Common myeloid progenitor, CD34-positive (primary cell): ENCODE data around the gene MC4R. TPM values are rescaled to one million over a fixed set of nuclear protein-coding genes. Genes with fewer than 3 reads are reported as not detected.
"Not testable (repeated sequence)": the region's sequence is repeated elsewhere in the genome, so short reads cannot be mapped to it uniquely, and the experiment has no call there.

ENCODE experiments used
- CTCF ChIA-PET: fragments of 350-600 bp; sonication (Branson Sonifier 250); formaldehyde crosslinking; loops from one replicate; lab custom pipeline; 2021; ENCODE audit warnings: antibody characterized with exemption; lab: Charles Lee
- POLR2A ChIA-PET: fragments of 350-600 bp; sonication (Branson Sonifier 250); formaldehyde crosslinking; loops from one replicate; lab custom pipeline; 2021; ENCODE audit warnings: antibody characterized with exemption; lab: Charles Lee
- DNase-seq, 3 donors: peaks; one replicate each; pipeline versions ENCODE4 v3.0.0 to v3.0.0-alpha.2; 2013
- H3K27ac ChIP-seq, 2 experiments: 1 replicate in 1 of 2; 2 replicates in 1 of 2; pipeline ENCODE4 v1.7.0; 2013; ENCODE audit warnings: inconsistent platforms in 2 of 2, low read length in 2 of 2, mild to moderate bottlenecking in 2 of 2, low read depth in 1 of 2, moderate library complexity in 1 of 2; ENCODE audit not compliant: severe bottlenecking in 2 of 2, insufficient read depth in 1 of 2, poor library complexity in 1 of 2
- H3K27me3 ChIP-seq, 5 experiments: replicated peaks in 2 of 5; 1 replicate in 3 of 5; 2 replicates in 2 of 5; pipeline versions ENCODE4 v1.6.1 to v1.7.0; 2013; ENCODE audit warnings: low read length in 4 of 5, mild to moderate bottlenecking in 2 of 5, moderate library complexity in 2 of 5, inconsistent platforms in 1 of 5; ENCODE audit not compliant: insufficient read depth in 5 of 5, control insufficient read depth in 4 of 5
- H3K36me3 ChIP-seq, 4 experiments: 1 replicate in 2 of 4; 2 replicates in 2 of 4; pipeline versions ENCODE4 v1.6.1 to v1.7.0; 2013; ENCODE audit warnings: low read length in 3 of 4, control low read depth in 1 of 4, mild to moderate bottlenecking in 1 of 4; ENCODE audit not compliant: control insufficient read depth in 4 of 4, insufficient read depth in 4 of 4
- H3K4me1 ChIP-seq, 4 experiments: 1 replicate in 3 of 4; 2 replicates in 1 of 4; pipeline versions ENCODE4 v1.6.1 to v1.7.1; 2013; ENCODE audit warnings: low read length in 3 of 4, mild to moderate bottlenecking in 3 of 4, control low read depth in 1 of 4, inconsistent platforms in 1 of 4, moderate library complexity in 1 of 4; ENCODE audit not compliant: control insufficient read depth in 4 of 4, insufficient read depth in 4 of 4; ENCODE audit errors: control extremely low read depth in 1 of 4
- H3K4me3 ChIP-seq, 7 experiments: 1 replicate in 4 of 7; 2 replicates in 3 of 7; pipeline versions ENCODE4 v1.5.1 to v1.7.0; 2013; ENCODE audit warnings: mild to moderate bottlenecking in 7 of 7, low read length in 6 of 7, moderate library complexity in 6 of 7, inconsistent platforms in 2 of 7, low read depth in 2 of 7, control low read depth in 1 of 7; ENCODE audit not compliant: insufficient read depth in 4 of 7, control insufficient read depth in 1 of 7; ENCODE audit errors: extremely low read depth in 1 of 7
- H3K9me3 ChIP-seq, 5 experiments: 1 replicate in 4 of 5; 2 replicates in 1 of 5; pipeline versions ENCODE4 v1.6.1 to v1.7.1; 2013; ENCODE audit warnings: low read length in 4 of 5, mild to moderate bottlenecking in 2 of 5, inconsistent platforms in 1 of 5, low read depth in 1 of 5, moderate library complexity in 1 of 5; ENCODE audit not compliant: control insufficient read depth in 4 of 5, insufficient read depth in 2 of 5; ENCODE audit errors: control extremely low read depth in 1 of 5
- WGBS: methylation state at CpG from one replicate; pipeline ENCODE4 v1.1.5; 2013; ENCODE audit not compliant: insufficient coverage; 5-methylcytosine and 5-hydroxymethylcytosine counted together
- polyA plus RNA-seq: library from polyadenylated mRNA; unstranded; fragments of 120-200 nt; gene quantifications from one replicate; pipeline ENCODE4 v1.2.1, GENCODE V29; 2013

MC4R gene
- not detected for polyA plus RNA-seq

DNA sequence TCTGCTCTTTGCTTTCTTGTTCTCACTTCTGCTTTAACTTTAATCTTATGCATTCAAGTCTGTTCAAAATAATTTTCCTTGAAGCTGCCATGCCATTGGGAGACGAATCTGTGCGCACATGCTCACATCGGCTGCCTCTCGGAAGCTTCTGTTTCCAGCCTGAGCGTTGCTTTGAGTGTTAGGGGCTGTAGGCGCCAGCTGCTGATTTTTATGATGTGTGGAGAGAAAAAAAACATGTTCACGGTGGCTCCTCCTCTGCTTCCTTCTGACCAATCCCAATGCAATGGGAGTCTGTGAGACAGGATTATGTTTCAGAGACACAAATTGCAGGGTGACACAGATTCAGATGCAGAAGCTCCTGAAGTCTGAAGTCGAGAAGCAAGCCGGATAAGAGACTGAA, at the start of gene MC4R:
MC4R (minus strand) TSS at position 180 of the 400 bp plus-strand sequence. CDS start 426 bp downstream, outside the sequence.
- Histone ChIP-seq H3K4me1 (peaks cover 0 to 5% (median 0%) of the 10 kb centered on the region in 4 experiments), H3K27ac (no peak within 1 kb of the TSS), H3K9me3 (peaks cover 0 to 1% (median 0%) of the 10 kb centered on the region in 5 experiments), H3K4me3 (peak within 1 kb of the TSS in 4 of 7 experiments; percentile 9 to 61 (median 31)), H3K36me3 (no peaks in the 10 kb centered on the region), H3K27me3 (peaks cover 0 to 2% (median 0%) of the 10 kb centered on the region in 5 experiments)
- WGBS, result 2% methylated on average over 6 of the region's 9 CpGs
- DNase-seq, result peak; percentile 30 to 86 (median 70)
- CTCF ChIA-PET, result interaction anchor here (0.8 to 1.8 kb wide), 2 partner anchors 9 to 13 kb away, joined by 3 to 5 read pairs; no protein-coding TSS in a partner anchor
- POLR2A ChIA-PET, result no interaction called here

DNA sequence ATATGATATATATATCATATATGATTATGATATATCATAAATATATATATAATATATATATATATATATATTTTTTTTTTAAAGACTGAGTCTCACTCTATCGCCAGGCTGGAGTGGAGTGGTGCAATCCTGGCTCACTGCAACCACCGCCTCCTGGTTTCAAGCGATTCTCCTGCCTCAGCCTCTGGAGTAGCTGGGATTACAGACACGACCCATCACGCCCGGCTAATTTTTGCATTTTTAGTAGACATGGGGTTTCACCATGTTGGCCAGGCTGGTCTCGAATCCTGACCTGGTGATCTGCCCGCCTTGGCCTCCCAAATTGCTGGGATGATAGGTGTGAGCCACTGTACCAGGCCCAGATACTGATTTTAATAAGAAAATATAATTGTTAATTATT, 49.7 kb upstream of the MC4R start:
- 98% methylated on average over 7 of the region's 8 CpGs for WGBS
- CTCF ChIA-PET, H3K27me3 ChIP-seq, H3K9me3 ChIP-seq, DNase-seq, H3K27ac ChIP-seq, H3K4me3 ChIP-seq, POLR2A ChIA-PET, H3K36me3 ChIP-seq, H3K4me1 ChIP-seq: not testable (repeated sequence)

DNA sequence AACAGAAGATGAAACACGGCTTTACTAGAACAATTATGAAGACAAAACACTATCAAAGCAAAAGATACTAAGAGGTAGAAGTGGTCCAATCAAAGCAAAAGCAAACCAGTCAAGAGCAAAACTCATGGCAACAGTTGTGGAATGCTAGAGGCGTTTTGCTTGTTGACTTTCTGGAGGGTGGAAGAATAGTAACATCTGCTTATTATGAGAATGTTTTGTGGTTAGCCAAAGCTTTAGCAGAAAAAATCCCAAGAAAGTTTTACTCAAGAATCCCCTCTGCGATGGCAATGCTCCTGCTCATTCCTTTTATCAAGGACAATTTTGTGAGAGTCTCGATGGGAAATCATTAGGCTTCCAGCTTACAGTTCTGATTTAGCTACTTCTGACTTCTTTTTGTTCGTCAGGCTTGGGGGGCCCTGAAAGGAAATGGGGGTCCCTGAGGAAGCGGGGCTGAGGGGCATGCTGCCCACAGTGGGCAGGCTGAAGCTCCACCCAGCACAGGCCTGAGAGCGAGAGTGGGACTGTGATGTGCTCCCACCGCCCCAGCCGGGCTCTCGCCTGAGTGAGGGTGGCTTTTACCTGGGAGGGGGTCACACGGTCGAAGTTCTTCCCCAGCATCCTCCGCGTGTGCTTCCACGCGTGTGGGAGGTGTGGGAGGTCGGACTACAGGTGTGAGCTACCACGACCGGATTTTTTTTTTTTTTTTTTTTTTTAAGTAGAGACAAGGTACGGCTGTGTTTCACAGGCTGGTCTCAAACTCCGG, 49.0 kb upstream of the MC4R start:
- H3K4me3 ChIP-seq, result no peak overlapping the region

DNA sequence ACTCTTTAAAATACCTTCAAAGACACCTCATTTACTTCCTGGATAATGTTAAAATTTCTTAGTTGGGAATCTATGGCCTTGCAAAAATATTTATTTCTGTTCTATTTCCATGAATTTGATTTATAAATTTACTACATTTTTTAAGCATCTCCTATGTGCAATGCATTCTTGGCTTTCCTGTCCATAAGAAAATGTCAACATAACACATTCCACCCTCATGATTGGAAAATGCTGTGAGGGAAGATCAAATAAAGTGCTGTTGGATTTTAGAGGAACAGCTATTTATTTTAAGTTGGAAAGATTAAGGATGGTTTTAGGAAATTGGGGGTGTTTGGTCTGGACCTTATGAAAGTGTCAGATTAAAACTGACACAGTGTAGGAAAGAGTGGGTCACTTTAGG, 45.4 kb upstream of the MC4R start:
- no peak for DNase-seq
- CTCF ChIA-PET, result no interaction called here
- POLR2A ChIA-PET, result no interaction called here

More for the DNA sequence above, 49.0 kb upstream of the MC4R start:
- 96% methylated on average over 4 of the region's 21 CpGs for WGBS
- POLR2A ChIA-PET, result interaction anchor here (0.5 to 0.7 kb wide), 2 partner anchors 135 to 992 kb away, joined by 3 to 4 read pairs; no protein-coding TSS in a partner anchor
- DNase-seq, result no peak
- CTCF ChIA-PET, result no interaction called here
- H3K27ac ChIP-seq, result no peak overlapping the region
- H3K4me1 ChIP-seq, result no peaks in the 10 kb centered on the region
- H3K27me3 ChIP-seq, result no peaks in the 10 kb centered on the region
- no peaks in the 10 kb centered on the region for H3K36me3 ChIP-seq
- no peaks in the 10 kb centered on the region for H3K9me3 ChIP-seq

DNA sequence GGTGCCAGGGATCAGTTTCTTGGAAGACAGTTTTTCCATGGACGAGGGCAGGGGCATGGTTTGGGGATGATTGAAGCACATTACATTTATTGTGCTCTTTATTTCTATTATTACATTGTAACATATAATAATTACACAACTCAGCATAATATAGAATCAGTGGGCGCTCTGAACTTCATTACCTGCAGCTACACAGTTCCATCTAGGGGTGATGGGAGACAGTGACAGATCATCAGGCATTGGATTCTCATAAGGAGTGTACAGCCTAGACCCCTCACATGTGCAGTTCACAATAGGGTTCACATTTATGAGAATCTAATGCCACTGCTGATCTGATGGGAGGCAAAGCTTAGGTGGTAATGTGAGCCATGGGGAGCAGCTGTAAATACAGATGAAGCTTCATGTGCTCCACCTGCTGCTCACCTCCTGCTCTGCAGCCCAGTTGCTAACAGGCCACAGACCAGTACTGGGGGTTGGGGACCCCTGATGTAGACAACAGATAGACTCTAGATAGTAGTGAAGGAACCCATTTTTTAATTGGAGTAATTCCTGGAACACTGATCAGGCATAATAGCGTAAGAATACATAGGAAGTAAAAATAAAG, 41.5 kb upstream of the MC4R start:
- ChIA-PET CTCF (interaction anchor here (0.6 to 1.4 kb wide), 5 partner anchors 56 to 426 kb away, joined by 3 to 4 read pairs (median 3); no protein-coding TSS in a partner anchor), POLR2A (no interaction called here)
- 89% methylated on average over 1 of the region's 3 CpGs for WGBS

More for the DNA sequence above, 45.4 kb upstream of the MC4R start:
- no peaks in the 10 kb centered on the region for H3K9me3 ChIP-seq
- H3K27me3 ChIP-seq, result no peaks in the 10 kb centered on the region
- no peak overlapping the region for H3K4me3 ChIP-seq
- no peaks in the 10 kb centered on the region for H3K36me3 ChIP-seq
- H3K4me1 ChIP-seq, result no peaks in the 10 kb centered on the region
- H3K27ac ChIP-seq, result no peak overlapping the region

DNA sequence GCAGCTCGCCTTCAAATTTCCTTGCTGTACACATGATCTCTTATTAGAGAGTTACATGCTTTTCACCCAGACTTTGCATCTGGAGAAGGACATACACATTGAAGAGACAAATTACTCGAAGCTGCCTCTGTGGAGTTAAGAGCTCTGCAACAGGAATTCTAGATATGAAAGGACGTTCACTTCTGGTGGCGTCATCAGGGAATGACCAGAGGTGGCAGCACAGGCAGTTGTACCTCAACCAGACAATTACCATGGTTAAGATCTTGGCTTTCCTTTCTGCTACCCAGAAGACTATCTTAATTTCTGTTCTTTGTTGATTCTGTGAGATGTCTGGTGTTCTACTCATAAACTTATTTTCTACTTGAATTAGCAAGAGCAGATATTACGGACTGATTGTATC, 39.1 kb upstream of the MC4R start:
- H3K4me3 ChIP-seq, result no peak overlapping the region
- H3K9me3 ChIP-seq, result no peaks in the 10 kb centered on the region
- no peak overlapping the region for H3K27ac ChIP-seq
- WGBS, result 93% methylated on average over 3 of the region's 5 CpGs
- H3K4me1 ChIP-seq, result no peaks in the 10 kb centered on the region
- ChIA-PET POLR2A (interaction anchor here (0.6 kb wide), 1 partner anchor 37 kb away, joined by 3 read pairs; no protein-coding TSS in a partner anchor), CTCF (no interaction called here)
- peaks cover 0 to 1% (median 0%) of the 10 kb centered on the region in 5 experiments for H3K27me3 ChIP-seq
- no peaks in the 10 kb centered on the region for H3K36me3 ChIP-seq
- no peak for DNase-seq

More for the DNA sequence above, 41.5 kb upstream of the MC4R start:
- H3K36me3 ChIP-seq, result no peaks in the 10 kb centered on the region
- no peak overlapping the region for H3K27ac ChIP-seq
- no peaks in the 10 kb centered on the region for H3K9me3 ChIP-seq
- peaks cover 0 to 1% (median 0%) of the 10 kb centered on the region in 5 experiments for H3K27me3 ChIP-seq
- H3K4me3 ChIP-seq, result no peak overlapping the region
- peak; percentile 3 to 34 (median 31) for DNase-seq
- H3K4me1 ChIP-seq, result no peaks in the 10 kb centered on the region

DNA sequence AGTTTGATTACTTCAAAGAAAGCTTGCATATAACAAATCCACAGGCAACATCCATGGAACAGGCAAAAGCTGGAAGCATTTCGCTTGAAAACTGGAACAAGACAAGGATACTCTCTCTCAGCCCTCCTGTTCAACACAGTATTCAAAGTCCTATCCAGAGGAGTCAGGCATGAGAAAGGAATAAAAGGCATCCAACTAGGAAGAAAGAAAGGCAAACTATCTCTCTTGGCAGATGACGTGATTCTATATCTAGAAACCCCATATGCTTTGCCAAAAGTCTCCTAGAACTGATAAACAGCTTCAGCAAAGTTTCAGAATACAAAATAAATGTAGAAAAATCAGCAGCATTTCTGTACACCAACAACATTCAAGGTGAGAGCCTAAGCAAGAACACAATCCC, 34.1 kb upstream of the MC4R start:
- no peak overlapping the region for H3K27ac ChIP-seq
- CTCF ChIA-PET, result no interaction called here
- peaks cover 0 to 1% (median 0%) of the 10 kb centered on the region in 5 experiments for H3K27me3 ChIP-seq
- POLR2A ChIA-PET, result no interaction called here
- no peak overlapping the region for H3K4me3 ChIP-seq
- no peaks in the 10 kb centered on the region for H3K9me3 ChIP-seq
- H3K4me1 ChIP-seq, result no peaks in the 10 kb centered on the region
- no peak for DNase-seq
- no peaks in the 10 kb centered on the region for H3K36me3 ChIP-seq
- 100% methylated on average over 1 of the region's 2 CpGs for WGBS
